HUES6 (cell line): ENCODE measurements around the gene SEC61A1.

Source experiments
- H3K27ac ChIP-seq: 2 replicates; pipeline ENCODE4 v1.7.0; 2013; ENCODE audit warnings: low read depth, mild to moderate bottlenecking, low read length, inconsistent platforms
- H3K27me3 ChIP-seq: 2 replicates; pipeline ENCODE4 v1.6.1; 2013; ENCODE audit warnings: low read length; ENCODE audit not compliant: control insufficient read depth, insufficient read depth
- H3K36me3 ChIP-seq: 2 replicates; pipeline ENCODE4 v1.6.1; 2013; ENCODE audit warnings: low read length; ENCODE audit not compliant: control insufficient read depth, insufficient read depth
- H3K4me1 ChIP-seq: 2 replicates; pipeline ENCODE4 v1.6.1; 2013; ENCODE audit warnings: low read length; ENCODE audit not compliant: control insufficient read depth, insufficient read depth
- H3K4me3 ChIP-seq: 2 replicates; pipeline ENCODE4 v1.5.1; 2013; ENCODE audit warnings: low read depth, low read length
- H3K9ac ChIP-seq: one replicate; pipeline ENCODE4 v1.6.1; 2013; ENCODE audit warnings: mild to moderate bottlenecking, low read length
- H3K9me3 ChIP-seq: 2 replicates; pipeline ENCODE4 v1.6.1; 2013; ENCODE audit warnings: low read depth, low read length; ENCODE audit not compliant: control insufficient read depth, insufficient read depth

SEC61A1 gene

GRCh38 chr3:128051837-128052594 is at the start of gene SEC61A1:
TSS of gene SEC61A1 (plus strand) at chr3:128052437. CDS start at chr3:128052553, 116 bp downstream.
- Histone ChIP-seq H3K27me3 (0 out of 2 replicates have a peak, but pooled peaks cover 3% of the 10 kb centered on the region), H3K36me3 (peaks cover 43% of the 10 kb centered on the region), H3K27ac (peak within 1 kb of the TSS; percentile 96), H3K9me3 (no peaks in the 10 kb centered on the region), H3K4me3 (peak within 1 kb of the TSS; percentile 100), H3K4me1 (peaks cover 12% of the 10 kb centered on the region; the same call in 1 of the 2 replicates), H3K9ac (peak within 1 kb of the TSS; percentile 98)

- Histone ChIP-seq H3K9me3 (no peaks in the 10 kb centered on the region), H3K4me1 (peaks cover 18% of the 10 kb centered on the region), H3K4me3 (no peak overlapping the region), H3K27me3 (no peaks in the 10 kb centered on the region), H3K27ac (no peak overlapping the region), H3K36me3 (no peaks in the 10 kb centered on the region), H3K9ac (no peak overlapping the region)
Measured at GRCh38 chr3:128004661-128005060, 47.6 kb upstream of the SEC61A1 start.

GRCh38 chr3:128006061-128007032 is 45.9 kb upstream of the SEC61A1 start:
- no peaks in the 10 kb centered on the region for H3K27me3 ChIP-seq
- H3K36me3 ChIP-seq = no peaks in the 10 kb centered on the region
- peak overlapping the region; percentile 31 for H3K9ac ChIP-seq
- peaks cover 19% of the 10 kb centered on the region for H3K4me1 ChIP-seq
- H3K4me3 ChIP-seq = peak overlapping the region; percentile 8; the same call in 1 of the 2 replicates
- H3K9me3 ChIP-seq = no peaks in the 10 kb centered on the region
- H3K27ac ChIP-seq = no peak overlapping the region

- Histone ChIP-seq H3K4me1 (peaks cover 21% of the 10 kb centered on the region), H3K27ac (no peak overlapping the region), H3K4me3 (no peak overlapping the region), H3K9ac (no peak overlapping the region), H3K9me3 (no peaks in the 10 kb centered on the region), H3K36me3 (no peaks in the 10 kb centered on the region), H3K27me3 (no peaks in the 10 kb centered on the region)
Measured at GRCh38 chr3:128007033-128007424, 45.2 kb upstream of the SEC61A1 start.

GRCh38 chr3:128009952-128010846 is 42.0 kb upstream of the SEC61A1 start:
- H3K36me3 ChIP-seq = no peaks in the 10 kb centered on the region
- no peaks in the 10 kb centered on the region for H3K27me3 ChIP-seq
- H3K9ac ChIP-seq = no peak overlapping the region
- H3K27ac ChIP-seq = no peak overlapping the region
- peaks cover 21% of the 10 kb centered on the region for H3K4me1 ChIP-seq
- H3K4me3 ChIP-seq = no peak overlapping the region
- H3K9me3 ChIP-seq = 0 out of 2 replicates have a peak, but pooled peaks cover 3% of the 10 kb centered on the region

GRCh38 chr3:128011140-128011539 is 41.1 kb upstream of the SEC61A1 start:
- Histone ChIP-seq H3K9ac (no peak overlapping the region), H3K9me3 (0 out of 2 replicates have a peak, but pooled peaks cover 7% of the 10 kb centered on the region), H3K27ac (no peak overlapping the region), H3K4me3 (no peak overlapping the region), H3K36me3 (no peaks in the 10 kb centered on the region), H3K27me3 (no peaks in the 10 kb centered on the region), H3K4me1 (peaks cover 15% of the 10 kb centered on the region)

GRCh38 chr3:128012050-128012449 is 40.2 kb upstream of the SEC61A1 start:
- Histone ChIP-seq H3K9me3 (peaks cover 10% of the 10 kb centered on the region; the same call in 1 of the 2 replicates), H3K27ac (no peak overlapping the region)

GRCh38 chr3:128014548-128014947 is 37.7 kb upstream of the SEC61A1 start:
- Histone ChIP-seq H3K4me1 (peaks cover 3% of the 10 kb centered on the region; the same call in 1 of the 2 replicates), H3K27me3 (no peaks in the 10 kb centered on the region), H3K27ac (no peak overlapping the region), H3K4me3 (no peak overlapping the region), H3K36me3 (no peaks in the 10 kb centered on the region), H3K9ac (no peak overlapping the region), H3K9me3 (peaks cover 10% of the 10 kb centered on the region; the same call in 1 of the 2 replicates)

More at GRCh38 chr3:128012050-128012449, 40.2 kb upstream of the SEC61A1 start:
- Histone ChIP-seq H3K4me1 (peaks cover 8% of the 10 kb centered on the region), H3K4me3 (no peak overlapping the region), H3K27me3 (no peaks in the 10 kb centered on the region), H3K36me3 (no peaks in the 10 kb centered on the region), H3K9ac (no peak overlapping the region)

- Histone ChIP-seq H3K9me3 (peaks cover 10% of the 10 kb centered on the region; the same call in 1 of the 2 replicates), H3K36me3 (no peaks in the 10 kb centered on the region), H3K27me3 (no peaks in the 10 kb centered on the region), H3K27ac (no peak overlapping the region), H3K9ac (no peak overlapping the region), H3K4me3 (no peak overlapping the region), H3K4me1 (peaks cover 1% of the 10 kb centered on the region; the same call in 1 of the 2 replicates)
Measured at GRCh38 chr3:128016502-128016901, 35.7 kb upstream of the SEC61A1 start.

- H3K36me3 ChIP-seq = no peaks in the 10 kb centered on the region
- H3K27ac ChIP-seq = no peak overlapping the region
- no peaks in the 10 kb centered on the region; the same call in 1 of the 2 replicates for H3K27me3 ChIP-seq
- no peaks in the 10 kb centered on the region for H3K4me1 ChIP-seq
- H3K9ac ChIP-seq = no peak overlapping the region
- H3K9me3 ChIP-seq = no peaks in the 10 kb centered on the region
- no peak overlapping the region for H3K4me3 ChIP-seq
Measured at GRCh38 chr3:128021768-128022372, 30.4 kb upstream of the SEC61A1 start.
